ENCODE data around the gene GRB10. TPM values are rescaled to one million over a fixed set of nuclear protein-coding genes. Genes with fewer than 3 reads are reported as not detected.
A peak's percentile ranks its signal among the peaks of the same experiment; 100 is the strongest.

The GRB10 gene
- total RNA-seq, 4 donors from 2014 or later: 8.8 to 55.7 (median 14.3) TPM

DNA sequence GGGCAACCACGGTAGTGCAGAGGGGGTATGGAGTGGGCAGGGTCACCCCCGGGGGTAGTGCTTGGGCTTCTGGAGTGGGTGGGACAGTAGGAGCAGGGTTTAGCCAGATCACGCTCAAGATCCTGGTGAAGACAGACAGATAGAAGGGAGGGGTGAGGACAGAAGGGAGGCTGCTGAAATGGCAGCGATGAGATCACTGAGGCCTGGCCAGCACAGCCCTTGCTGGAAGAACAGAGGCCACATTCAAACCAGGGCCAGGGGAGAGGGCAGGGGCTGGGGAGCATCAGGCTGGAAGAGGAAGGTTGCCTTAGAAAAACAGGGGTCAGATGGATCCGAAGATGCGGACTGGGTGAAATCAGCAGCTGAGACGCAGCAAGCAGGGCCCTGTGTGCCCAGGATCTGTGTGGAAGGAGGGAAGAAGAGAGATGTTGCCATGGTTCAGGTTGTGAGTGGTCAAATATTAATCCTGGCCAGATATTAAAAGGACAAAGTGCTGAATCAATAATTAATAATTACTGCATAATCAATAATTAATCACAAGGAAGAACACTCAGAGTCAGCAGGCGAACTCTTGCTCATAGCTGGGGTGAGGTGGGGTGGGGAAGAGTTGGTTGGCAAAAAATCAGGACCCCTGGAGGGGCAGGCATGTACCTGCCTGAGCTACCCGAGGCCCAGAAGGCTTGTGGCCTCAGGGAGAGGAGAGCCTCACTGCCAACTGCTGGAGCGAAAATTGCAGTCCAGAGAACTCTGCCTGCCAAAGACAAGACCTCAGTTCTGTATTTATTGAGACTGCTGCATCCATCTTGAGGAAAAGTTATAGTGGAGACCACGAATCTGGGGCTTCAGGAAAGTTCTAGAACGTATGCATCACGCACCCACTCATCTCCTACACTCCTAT, 105.7 kb downstream of the GRB10 start:
- no peak for DNase-seq
- intact Hi-C loops (cut with DNase I; ENCODE audit: low total_unique reads): no loop called here

DNA sequence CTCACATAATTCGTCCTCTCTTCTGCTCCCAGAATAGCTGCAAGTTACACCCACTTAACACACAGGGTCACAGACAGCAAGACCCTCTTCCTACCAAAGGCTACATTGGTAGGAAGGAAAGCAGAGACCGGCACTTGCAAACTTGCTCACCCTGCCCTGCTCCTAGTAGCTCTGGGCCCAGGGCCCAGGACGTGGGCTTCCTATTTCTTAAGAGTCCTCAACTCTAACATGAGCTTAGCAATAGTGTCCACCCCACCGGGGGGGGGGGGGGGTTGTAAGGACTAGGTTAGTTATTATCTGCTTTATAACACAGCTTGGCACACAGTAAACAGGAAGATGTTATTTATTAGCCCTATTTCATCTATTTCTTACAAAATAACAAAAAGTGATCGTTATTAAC, 106.6 kb downstream of the GRB10 start:
- intact Hi-C loops (cut with DNase I; ENCODE audit: low total_unique reads) (no loop called here), in situ Hi-C loops (cut with MboI; ENCODE audit: low pct_ligation_motif_present in 1 of 4, low pct_unique_long_range_greater_than_20kb in 1 of 4, low sequenced_read_pairs in 3 of 4) (loop anchor here in 2 of 4 donors (5.0 to 10.0 kb wide), 2 partner anchors 209 to 211 kb away; no protein-coding TSS in a partner anchor)
- Histone ChIP-seq H3K9me3 (no peaks in the 10 kb centered on the region), H3K4me1 (peaks cover 2 to 25% (median 10%) of the 10 kb centered on the region in 4 donors), H3K36me3 (no peaks in the 10 kb centered on the region), H3K4me3 (no peak overlapping the region), H3K27me3 (no peaks in the 10 kb centered on the region), H3K27ac (peak overlapping the region in 1 of 4 donors; percentile 41)
- no peak for TF ChIP-seq EP300 (IDR thresholded peaks at IDR 0.05; ENCODE audit: low read depth)
- 70 to 72% methylated on average over 3 to 5 of the region's 5 CpGs for WGBS, 2 donors (ENCODE audit: low coverage in 1 of 2)
- no peak for DNase-seq

More for the DNA sequence above, 105.7 kb downstream of the GRB10 start:
- TF ChIP-seq POLR2AphosphoS5 (IDR thresholded peaks at IDR 0.05) (no peak), EP300 (IDR thresholded peaks at IDR 0.05; ENCODE audit: low read depth) (no peak)
- H3K36me3 ChIP-seq: no peaks in the 10 kb centered on the region
- H3K4me1 ChIP-seq: peaks cover 9 to 35% (median 14%) of the 10 kb centered on the region in 4 donors
- WGBS, 2 donors (ENCODE audit: low coverage in 1 of 2): 79 to 83% methylated on average over 7 to 13 of the region's 13 CpGs
- H3K27me3 ChIP-seq: no peaks in the 10 kb centered on the region
- no peak overlapping the region for H3K4me3 ChIP-seq
- peak overlapping the region in 1 of 4 donors; percentile 41 for H3K27ac ChIP-seq
- H3K9me3 ChIP-seq: no peaks in the 10 kb centered on the region
- in situ Hi-C loops (cut with MboI; ENCODE audit: low pct_ligation_motif_present in 1 of 4, low pct_unique_long_range_greater_than_20kb in 1 of 4, low sequenced_read_pairs in 3 of 4): loop anchor here in 2 of 4 donors (5.0 to 10.0 kb wide), 2 partner anchors 210 to 212 kb away; no protein-coding TSS in a partner anchor

DNA sequence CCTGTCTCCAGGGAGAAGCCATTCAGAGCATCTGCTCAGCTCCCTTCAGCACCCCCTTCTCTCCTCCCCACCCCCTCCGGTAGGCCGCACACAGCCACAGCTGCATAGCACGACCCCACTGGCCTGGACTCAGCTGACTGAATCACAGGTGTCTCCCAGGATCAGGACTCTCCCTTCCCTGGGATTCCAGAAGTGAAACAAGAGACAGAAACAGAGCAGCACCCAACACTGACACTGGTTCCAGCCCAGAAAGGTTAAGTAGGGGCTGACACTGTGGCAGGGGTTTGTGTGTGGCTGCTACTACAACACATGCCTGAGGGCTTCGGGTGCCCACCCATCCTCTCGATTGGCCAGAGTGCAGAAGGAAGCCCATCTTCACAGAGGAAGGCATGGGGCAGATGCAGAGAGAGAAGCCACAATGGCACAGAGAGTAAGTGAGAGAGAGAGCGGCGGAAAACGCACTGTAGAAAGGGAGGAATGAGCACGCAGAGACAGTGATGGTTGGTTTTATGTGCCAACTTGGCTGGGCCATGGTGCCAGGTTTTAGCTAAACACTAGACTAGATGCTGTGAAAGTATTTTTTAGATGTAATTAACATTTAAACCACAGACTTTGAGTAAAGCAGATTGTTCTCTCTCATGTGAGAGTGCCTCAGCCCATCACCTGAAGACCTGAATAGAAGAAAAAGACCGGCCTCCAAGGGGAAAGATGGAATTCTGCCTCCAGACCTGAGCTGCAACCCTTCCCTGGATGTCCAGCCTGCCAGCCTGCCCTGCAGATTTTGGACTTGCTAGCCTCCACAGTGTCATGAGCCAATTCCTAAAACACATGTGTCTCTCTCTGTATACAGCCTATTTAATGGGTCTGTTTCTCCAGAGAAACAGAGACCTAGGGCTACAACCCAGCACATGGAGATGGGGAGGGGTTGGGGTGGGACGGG, 107.5 kb downstream of the GRB10 start:
- in situ Hi-C loops (cut with MboI; ENCODE audit: low pct_ligation_motif_present in 1 of 4, low pct_unique_long_range_greater_than_20kb in 1 of 4, low sequenced_read_pairs in 3 of 4): loop anchor here (5.0 to 25.0 kb wide), 5 partner anchors 87 to 538 kb away; partner anchors contain the start of gene FIGNL1 (in 1 of the 4)

DNA sequence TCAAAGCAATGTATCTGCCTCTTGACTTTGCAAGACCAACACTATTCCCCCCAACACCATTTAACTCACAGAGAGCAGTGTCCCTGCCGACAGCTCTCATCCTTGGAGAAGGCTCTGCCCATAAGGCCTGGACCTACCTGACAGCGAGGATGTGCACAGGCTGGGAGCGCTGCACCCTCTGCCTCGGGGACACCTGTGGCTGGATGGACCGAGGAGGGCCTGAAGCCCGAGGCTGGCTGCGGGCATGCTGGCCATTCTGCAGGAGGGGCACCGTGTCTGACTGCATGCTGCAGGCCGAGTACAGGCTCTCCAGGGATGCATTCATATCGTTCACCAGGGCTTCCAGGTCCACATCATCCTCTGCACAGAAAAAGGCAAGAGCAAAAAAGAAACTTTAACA, 108.4 kb downstream of the GRB10 start:
- DNase-seq: no peak
- Histone ChIP-seq H3K4me1 (peaks cover 0 to 14% (median 10%) of the 10 kb centered on the region in 4 donors), H3K36me3 (no peaks in the 10 kb centered on the region), H3K9me3 (no peaks in the 10 kb centered on the region), H3K27me3 (no peaks in the 10 kb centered on the region), H3K27ac (no peak overlapping the region), H3K4me3 (no peak overlapping the region)
- intact Hi-C loops (cut with DNase I; ENCODE audit: low total_unique reads) (no loop called here), in situ Hi-C loops (cut with MboI; ENCODE audit: low pct_ligation_motif_present in 1 of 4, low pct_unique_long_range_greater_than_20kb in 1 of 4, low sequenced_read_pairs in 3 of 4) (loop anchor here (10.0 to 25.0 kb wide), 4 partner anchors 88 to 537 kb away; partner anchors contain the start of gene FIGNL1 (in 1 of the 4))
- TF ChIP-seq EP300 (IDR thresholded peaks at IDR 0.05; ENCODE audit: low read depth) (no peak), POLR2A (IDR thresholded peaks at IDR 0.05) (no peak), POLR2AphosphoS5 (IDR thresholded peaks at IDR 0.05) (no peak)
- TF ChIP-seq, protein P1, sequence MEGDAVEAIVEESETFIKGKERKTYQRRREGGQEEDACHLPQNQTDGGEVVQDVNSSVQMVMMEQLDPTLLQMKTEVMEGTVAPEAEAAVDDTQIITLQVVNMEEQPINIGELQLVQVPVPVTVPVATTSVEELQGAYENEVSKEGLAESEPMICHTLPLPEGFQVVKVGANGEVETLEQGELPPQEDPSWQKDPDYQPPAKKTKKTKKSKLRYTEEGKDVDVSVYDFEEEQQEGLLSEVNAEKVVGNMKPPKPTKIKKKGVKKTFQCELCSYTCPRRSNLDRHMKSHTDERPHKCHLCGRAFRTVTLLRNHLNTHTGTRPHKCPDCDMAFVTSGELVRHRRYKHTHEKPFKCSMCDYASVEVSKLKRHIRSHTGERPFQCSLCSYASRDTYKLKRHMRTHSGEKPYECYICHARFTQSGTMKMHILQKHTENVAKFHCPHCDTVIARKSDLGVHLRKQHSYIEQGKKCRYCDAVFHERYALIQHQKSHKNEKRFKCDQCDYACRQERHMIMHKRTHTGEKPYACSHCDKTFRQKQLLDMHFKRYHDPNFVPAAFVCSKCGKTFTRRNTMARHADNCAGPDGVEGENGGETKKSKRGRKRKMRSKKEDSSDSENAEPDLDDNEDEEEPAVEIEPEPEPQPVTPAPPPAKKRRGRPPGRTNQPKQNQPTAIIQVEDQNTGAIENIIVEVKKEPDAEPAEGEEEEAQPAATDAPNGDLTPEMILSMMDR (IDR thresholded peaks at IDR 0.05): no peak
- WGBS, 2 donors (ENCODE audit: low coverage in 1 of 2): 86% methylated on average over 10 of the region's 10 CpGs; no CpG with 5 or more reads in 1 of the 2 donors

More for the DNA sequence above, 107.5 kb downstream of the GRB10 start:
- no peak for TF ChIP-seq EP300 (IDR thresholded peaks at IDR 0.05; ENCODE audit: low read depth)
- TF ChIP-seq POLR2AphosphoS5 (IDR thresholded peaks at IDR 0.05): no peak
- TF ChIP-seq POLR2A (IDR thresholded peaks at IDR 0.05): no peak
- TF ChIP-seq, protein P1 (IDR thresholded peaks at IDR 0.05): no peak
- WGBS, 2 donors (ENCODE audit: low coverage in 1 of 2): 88 to 91% methylated on average over 6 to 11 of the region's 11 CpGs
- Histone ChIP-seq H3K4me3 (no peak overlapping the region), H3K27ac (peak overlapping the region in 2 of 4 donors; percentile 5 to 41), H3K9me3 (no peaks in the 10 kb centered on the region), H3K27me3 (no peaks in the 10 kb centered on the region), H3K36me3 (no peaks in the 10 kb centered on the region), H3K4me1 (peaks cover 0 to 17% (median 10%) of the 10 kb centered on the region in 4 donors)
- no peak for DNase-seq
- intact Hi-C loops (cut with DNase I; ENCODE audit: low total_unique reads): no loop called here
